Activated CD8-positive, alpha-beta memory T cell treated with anti-CD3 and anti-CD28 coated beads, Interleukin-2, amount 50 U/mL, for 48 hours (primary cell): ENCODE measurements around the gene SMIM24.

Experiments
- DNase-seq: peaks from one replicate; pipeline ENCODE4 v3.0.0-alpha.2; 2020

The SMIM24 gene

GRCh38 chr19:3470500-3471128, 9.7 kb downstream of the SMIM24 start:
- DNase-seq = no peak

DNA sequence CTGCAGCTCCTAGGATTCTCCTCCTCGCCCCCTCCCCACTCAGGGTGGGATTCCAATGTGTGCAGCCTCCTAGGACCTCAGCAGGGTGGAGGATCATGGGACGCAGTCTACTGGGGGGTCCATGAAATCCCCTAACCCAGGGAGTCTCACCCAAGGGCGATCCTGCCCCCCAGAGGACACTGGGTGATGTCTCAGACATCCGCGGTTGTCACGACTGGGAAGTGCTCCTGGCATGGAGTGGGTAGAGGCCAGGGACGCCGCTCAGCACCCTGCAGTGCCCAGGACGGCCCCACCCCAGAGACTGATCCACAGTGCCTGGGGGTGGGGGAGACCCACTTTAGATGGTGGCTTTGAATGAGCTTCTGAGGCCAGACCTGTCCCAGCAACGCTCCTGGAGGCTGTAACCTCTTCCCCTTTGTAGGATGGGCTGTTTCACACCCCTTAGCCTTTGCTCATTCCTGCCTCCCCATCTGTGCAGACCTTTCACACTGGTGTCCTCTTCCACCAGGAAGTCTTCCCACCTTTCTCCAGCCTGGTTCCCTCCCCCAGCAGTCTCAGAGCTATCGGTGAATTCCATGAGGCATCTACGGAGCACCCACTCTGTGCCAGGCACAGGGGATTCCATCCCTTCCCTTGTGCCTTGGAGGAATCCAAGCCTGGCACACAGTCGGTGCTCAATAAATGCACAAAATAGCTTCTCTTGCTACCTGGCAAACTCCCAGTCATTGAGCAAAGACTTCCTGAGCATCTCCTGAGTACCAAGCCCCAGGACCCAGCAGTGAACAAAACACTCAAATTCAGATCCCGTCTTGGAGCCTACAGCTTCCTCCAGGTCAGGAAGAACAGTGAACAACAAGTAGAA, 10.5 kb downstream of the SMIM24 start:
- no peak for DNase-seq

DNA sequence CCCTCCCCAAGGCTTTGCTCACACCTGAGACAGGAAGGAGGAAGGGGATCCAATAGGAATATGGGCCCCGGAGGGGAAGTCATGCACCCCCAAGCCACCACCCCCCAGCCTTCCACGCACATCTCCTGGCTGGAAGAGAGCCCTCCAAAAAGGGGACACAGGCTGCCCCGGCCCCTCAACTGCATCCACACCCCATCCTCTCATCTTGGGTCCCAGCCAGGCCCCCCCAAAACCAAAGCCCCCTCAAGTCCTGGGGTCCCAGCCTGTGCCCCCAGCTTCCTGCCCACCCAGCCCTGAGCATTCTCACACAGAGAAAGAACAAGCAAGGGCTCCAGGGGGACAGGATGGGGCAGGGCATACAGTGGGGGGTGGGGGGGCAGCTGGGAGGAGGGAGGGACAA, 12.1 kb downstream of the SMIM24 start:
- no peak for DNase-seq

- DNase-seq = no peak
Observed at GRCh38 chr19:3467437-3468198, 12.7 kb downstream of the SMIM24 start.

GRCh38 chr19:3466635-3467034, 13.7 kb downstream of the SMIM24 start:
- DNase-seq = no peak

DNA sequence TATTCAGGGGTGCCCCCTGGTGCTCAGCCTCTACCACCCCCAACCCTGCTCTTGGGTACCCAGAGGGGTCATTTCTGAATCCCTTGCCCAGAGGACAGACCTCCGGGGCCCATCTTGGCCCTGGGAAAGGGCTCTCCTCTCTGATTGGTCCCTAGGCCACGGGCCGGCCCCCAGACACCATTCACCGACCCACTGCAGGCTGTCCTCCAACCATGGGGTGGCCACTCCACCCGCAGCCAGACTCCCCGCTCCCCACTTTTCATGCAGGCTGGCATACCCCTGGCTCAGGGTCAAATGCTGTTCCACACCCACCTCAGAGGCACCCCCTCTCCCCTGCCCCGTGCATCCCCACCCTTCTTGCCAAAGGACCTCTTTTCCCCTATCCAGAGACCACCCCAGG, 14.8 kb downstream of the SMIM24 start:
- no peak for DNase-seq

DNA sequence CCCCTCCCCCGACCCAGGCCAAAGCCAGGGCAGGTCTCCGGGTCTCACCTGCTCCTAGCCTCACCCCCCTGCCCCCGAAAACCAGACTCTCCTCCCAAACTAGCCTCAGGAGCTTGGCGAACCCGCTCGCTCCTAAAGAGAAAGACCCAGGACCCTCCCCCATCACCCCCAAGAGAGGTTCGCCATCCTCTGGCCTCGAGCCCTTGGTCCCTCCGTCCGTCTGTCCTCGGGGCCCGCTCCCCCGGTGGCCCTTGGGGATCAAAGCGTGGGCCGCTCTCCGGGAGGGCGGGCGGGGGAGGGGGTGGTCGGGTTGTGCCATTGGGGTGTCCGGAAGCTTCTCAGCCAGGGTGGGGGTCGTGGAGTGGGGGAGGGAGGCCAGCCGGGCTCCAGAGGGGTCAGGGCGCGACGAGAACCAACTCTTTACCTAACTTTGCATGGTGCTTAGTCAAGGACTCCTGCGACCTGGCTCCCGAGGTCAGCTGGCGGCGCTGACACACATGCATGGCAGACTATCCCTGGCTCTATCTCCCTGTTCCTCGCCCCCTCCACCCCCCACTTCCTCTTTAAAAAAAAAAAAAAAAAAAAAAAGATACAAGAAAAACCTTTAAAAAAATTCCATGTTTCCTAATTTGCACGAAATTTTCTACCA, 15.6 kb downstream of the SMIM24 start:
- no peak for DNase-seq

GRCh38 chr19:3463714-3464586, 16.4 kb downstream of the SMIM24 start:
- no peak for DNase-seq

- DNase-seq = no peak
Observed at GRCh38 chr19:3462991-3463713, 17.2 kb downstream of the SMIM24 start.

GRCh38 chr19:3459965-3460582, 20.3 kb downstream of the SMIM24 start:
- no peak for DNase-seq

GRCh38 chr19:3459089-3459881, 21.0 kb downstream of the SMIM24 start:
- DNase-seq = no peak

GRCh38 chr19:3458229-3459088, 21.9 kb downstream of the SMIM24 start:
- DNase-seq = no peak

- no peak for DNase-seq
Observed at GRCh38 chr19:3457528-3458228, 22.6 kb downstream of the SMIM24 start.

- DNase-seq = no peak
Observed at GRCh38 chr19:3456925-3457527, 23.3 kb downstream of the SMIM24 start.

- no peak for DNase-seq
Observed at GRCh38 chr19:3455960-3456601, 24.2 kb downstream of the SMIM24 start.

DNA sequence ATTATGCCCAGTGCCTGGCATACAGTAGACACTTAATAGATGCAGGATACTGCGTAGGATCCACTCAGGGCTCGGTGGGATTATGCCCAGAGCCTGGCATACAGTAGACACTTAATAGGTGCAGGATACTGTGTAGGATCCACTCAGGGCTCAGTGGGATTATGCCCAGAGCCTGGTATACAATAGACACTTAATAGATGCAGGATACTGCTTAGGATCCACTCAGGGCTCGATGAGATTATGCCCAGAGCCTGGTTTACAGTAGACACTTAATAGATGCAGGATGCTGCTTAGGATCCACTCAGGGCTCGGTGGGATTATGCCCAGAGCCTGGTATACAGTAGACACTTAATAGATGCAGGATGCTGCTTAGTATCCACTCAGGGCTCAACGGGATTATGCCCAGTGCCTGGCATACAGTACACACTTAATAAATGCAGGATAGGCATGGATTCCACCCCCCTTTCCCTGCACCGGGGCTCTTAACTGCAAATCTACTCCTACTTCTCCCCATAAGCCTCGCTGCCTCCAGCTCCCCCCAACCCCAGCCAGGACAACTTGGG, 24.9 kb downstream of the SMIM24 start:
- DNase-seq = no peak
